CD4-positive, alpha-beta memory T cell (primary cell): ENCODE results near the gene GALNT7. TPM values are rescaled to one million over a fixed set of nuclear protein-coding genes. Genes with fewer than 3 reads are reported as not detected.

ENCODE experiments used
- CTCF ChIA-PET: fragments of 350-600 bp; sonication (Branson Sonifier 250); formaldehyde crosslinking; loops from one replicate; lab custom pipeline; 2021; ENCODE audit warnings: inconsistent platforms; ENCODE audit not compliant: partially characterized antibody; lab: Charles Lee
- POLR2A ChIA-PET: fragments of 350-600 bp; sonication (Branson Sonifier 250); formaldehyde crosslinking; loops from one replicate; lab custom pipeline; 2021; ENCODE audit not compliant: partially characterized antibody; lab: Charles Lee
- DNase-seq, 5 donors: peaks; one replicate each; pipeline versions ENCODE4 v3.0.0 to v3.0.0-alpha.2; 2020 to 2022; ENCODE audit warnings: mixed read lengths in 1 of 5
- H3K27ac ChIP-seq: one replicate; pipeline ENCODE4 v1.7.0; 2013; ENCODE audit warnings: low read depth, low read length
- H3K27me3 ChIP-seq: 2 replicates; pipeline ENCODE4 v1.7.0; 2013; ENCODE audit warnings: mild to moderate bottlenecking, low read length, moderate library complexity; ENCODE audit not compliant: insufficient read depth
- H3K36me3 ChIP-seq: 2 replicates; pipeline ENCODE4 v1.7.0; 2013; ENCODE audit warnings: mild to moderate bottlenecking, low read length, moderate library complexity; ENCODE audit not compliant: insufficient read depth
- H3K4me1 ChIP-seq: 2 replicates; pipeline ENCODE4 v1.7.0; 2013; ENCODE audit warnings: mild to moderate bottlenecking, low read length, moderate library complexity; ENCODE audit not compliant: insufficient read depth
- H3K4me3 ChIP-seq, 2 donors: one replicate each; pipeline ENCODE4 v1.7.0; 2013; ENCODE audit warnings: low read length in 2 of 2, mild to moderate bottlenecking in 1 of 2
- H3K9me3 ChIP-seq, 2 donors: one replicate each; pipeline ENCODE4 v1.7.0; 2013; ENCODE audit warnings: low read length in 2 of 2, control low read depth in 1 of 2; ENCODE audit not compliant: control insufficient read depth in 1 of 2
- H3K27ac Mint-ChIP-seq, 7 donors: one replicate each; pipeline ENCODE4 v1.8.0; 2020 to 2021; ENCODE audit warnings: mixed read lengths in 7 of 7, mild to moderate bottlenecking in 6 of 7, inconsistent platforms in 3 of 7, moderate library complexity in 3 of 7
- H3K27me3 Mint-ChIP-seq, 2 donors: one replicate each; pipeline ENCODE4 v1.8.0; 2020 to 2021; ENCODE audit warnings: mixed read lengths in 2 of 2
- H3K36me3 Mint-ChIP-seq, 2 donors: one replicate each; pipeline ENCODE4 v1.8.0; 2020 to 2021; ENCODE audit warnings: mixed read lengths in 2 of 2, inconsistent platforms in 1 of 2, mild to moderate bottlenecking in 1 of 2
- H3K4me1 Mint-ChIP-seq, 4 donors: one replicate each; pipeline ENCODE4 v1.8.0; 2020 to 2021; ENCODE audit warnings: mixed read lengths in 4 of 4, mild to moderate bottlenecking in 1 of 4
- H3K4me3 Mint-ChIP-seq, 8 donors: one replicate each; pipeline ENCODE4 v1.8.0; 2020 to 2021; ENCODE audit warnings: mixed read lengths in 8 of 8, mild to moderate bottlenecking in 7 of 8, moderate library complexity in 6 of 8, inconsistent platforms in 3 of 8
- H3K9me3 Mint-ChIP-seq, 8 donors: one replicate each; pipeline ENCODE4 v1.8.0; 2020 to 2021; ENCODE audit warnings: mixed read lengths in 8 of 8, mild to moderate bottlenecking in 5 of 8, inconsistent platforms in 3 of 8, moderate library complexity in 1 of 8
- intact Hi-C: fragments of 100-400 bp; cut with micrococcal nuclease; formaldehyde crosslinking; loops from one replicate; pipeline ENCODE4 v1.15.1; 2023
- polyA plus RNA-seq, 2 donors: library from polyadenylated mRNA; unstranded; fragments of 300-500 nt; fragmentation: Illumina TruSeq; gene quantifications; one replicate each; pipeline ENCODE4 v1.2.3, GENCODE V29; 2021
- total RNA-seq, 2 experiments: library from RNA; stranded (reverse); gene quantifications; one replicate each; pipeline ENCODE4 v1.2.3, GENCODE V29; 2021

Gene GALNT7
- total and polyA plus RNA-seq, 4 experiments from 2014 or later: 12.6 to 26.3 (median 22.3) TPM

DNA sequence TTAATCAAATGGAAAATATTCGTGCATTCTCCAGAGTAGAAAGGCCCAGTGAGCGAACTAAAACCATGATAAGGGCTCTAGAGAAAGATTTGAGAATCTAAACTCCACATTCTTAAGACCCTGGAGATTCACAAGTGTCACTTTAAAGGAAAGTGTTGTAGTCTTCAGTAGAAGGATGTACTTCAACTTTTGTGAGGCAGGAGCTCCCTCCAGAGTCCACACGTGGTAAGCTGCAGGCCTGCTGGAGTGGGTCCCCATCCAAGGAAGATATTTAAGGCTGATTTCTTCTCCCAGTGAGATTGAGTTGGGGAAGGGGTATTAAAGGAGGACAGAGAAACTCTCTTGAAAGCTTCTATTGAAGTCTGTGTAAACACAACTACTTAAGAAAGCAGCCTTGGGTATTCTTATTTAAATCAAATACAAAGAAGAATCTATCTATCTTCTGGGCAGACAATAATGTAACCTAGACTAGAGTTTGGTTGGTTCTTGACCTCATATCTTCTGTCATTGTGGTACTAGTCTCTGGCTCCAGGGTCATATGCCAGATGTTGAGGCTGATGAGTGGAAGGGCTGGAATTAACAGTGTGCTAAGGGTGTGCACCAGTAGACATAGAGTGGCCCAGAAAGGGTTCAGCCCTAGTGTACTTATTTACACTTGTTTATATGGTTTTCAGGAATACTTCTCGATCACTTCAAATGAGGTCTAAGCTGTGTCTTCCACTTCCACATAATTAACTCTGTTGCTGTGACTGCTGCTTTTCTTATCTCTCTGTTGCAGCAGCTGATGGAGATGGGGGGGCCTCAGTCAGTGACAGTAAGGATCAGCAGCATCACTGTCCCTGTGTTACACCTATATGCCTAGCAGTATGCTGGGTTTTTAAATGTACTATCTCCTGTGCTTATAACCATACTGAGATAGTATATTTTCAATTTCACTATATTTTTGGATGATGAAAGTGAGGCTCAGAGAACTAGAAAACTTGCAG is 89.4 kb downstream of the GALNT7 start:
- H3K27me3 Mint-ChIP-seq: no peaks in the 10 kb centered on the region
- H3K4me3 ChIP-seq: no peak overlapping the region
- H3K27ac Mint-ChIP-seq: no peak overlapping the region
- no peak overlapping the region for H3K27ac ChIP-seq
- H3K36me3 ChIP-seq: no peaks in the 10 kb centered on the region
- no peaks in the 10 kb centered on the region for H3K9me3 ChIP-seq
- intact Hi-C loops: loop anchor here (1.0 kb wide), 2 partner anchors 233 to 245 kb away; no protein-coding TSS in a partner anchor
- H3K4me3 Mint-ChIP-seq: no peak overlapping the region
- CTCF ChIA-PET: interaction anchor here (0.5 to 2.7 kb wide), 26 partner anchors 9 to 280 kb away, joined by 3 to 135 read pairs (median 5); no protein-coding TSS in a partner anchor
- peaks cover 0 to 5% of the 10 kb centered on the region in 2 donors for H3K36me3 Mint-ChIP-seq
- no peaks in the 10 kb centered on the region for H3K4me1 ChIP-seq
- peaks cover 4 to 9% (median 6%) of the 10 kb centered on the region in 4 donors for H3K4me1 Mint-ChIP-seq
- H3K27me3 ChIP-seq: no peaks in the 10 kb centered on the region
- peaks cover 0 to 1% (median 0%) of the 10 kb centered on the region in 8 donors for H3K9me3 Mint-ChIP-seq
- POLR2A ChIA-PET: interaction anchor here (1.2 kb wide), 1 partner anchor 245 kb away, joined by 6 read pairs; no protein-coding TSS in a partner anchor
- DNase-seq: peak; percentile 46 to 55 (median 51)

DNA sequence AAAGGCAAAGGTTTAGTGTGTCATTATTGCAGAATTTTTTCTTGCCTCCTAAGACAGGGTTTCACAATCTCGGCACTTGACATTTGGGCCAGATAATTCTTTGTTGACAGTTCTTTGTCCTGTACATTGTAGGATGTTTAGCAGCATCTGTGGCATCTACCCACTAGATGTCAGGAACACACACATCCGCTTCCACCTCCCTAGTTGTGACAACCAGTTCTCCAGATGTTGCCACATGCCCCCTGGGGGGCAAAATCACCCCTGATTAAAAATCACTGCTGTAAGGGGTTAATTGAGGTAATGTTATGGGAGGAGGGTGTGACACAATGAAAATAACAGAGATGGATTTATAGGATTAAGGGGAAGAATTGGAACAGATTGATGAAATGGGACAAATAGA is 90.3 kb downstream of the GALNT7 start:
- H3K27me3 Mint-ChIP-seq: no peaks in the 10 kb centered on the region
- H3K27ac Mint-ChIP-seq: peak overlapping the region in 1 of 7 donors; percentile 69
- ChIA-PET POLR2A (no interaction called here), CTCF (interaction anchor here (1.3 to 3.5 kb wide), 7 partner anchors 10 to 247 kb away, joined by 3 to 135 read pairs (median 6); no protein-coding TSS in a partner anchor)
- H3K4me3 ChIP-seq: no peak overlapping the region
- H3K4me1 Mint-ChIP-seq: peaks cover under 1 to 9% (median 4%) of the 10 kb centered on the region in 4 donors
- DNase-seq: no peak
- H3K36me3 Mint-ChIP-seq: no peaks in the 10 kb centered on the region
- H3K27ac ChIP-seq: no peak overlapping the region
- H3K27me3 ChIP-seq: no peaks in the 10 kb centered on the region
- H3K9me3 Mint-ChIP-seq: peaks cover 0 to 1% (median 0%) of the 10 kb centered on the region in 8 donors
- H3K36me3 ChIP-seq: no peaks in the 10 kb centered on the region
- peaks cover 7% of the 10 kb centered on the region for H3K4me1 ChIP-seq
- no peaks in the 10 kb centered on the region for H3K9me3 ChIP-seq
- H3K4me3 Mint-ChIP-seq: no peak overlapping the region
- intact Hi-C loops: no loop called here

DNA sequence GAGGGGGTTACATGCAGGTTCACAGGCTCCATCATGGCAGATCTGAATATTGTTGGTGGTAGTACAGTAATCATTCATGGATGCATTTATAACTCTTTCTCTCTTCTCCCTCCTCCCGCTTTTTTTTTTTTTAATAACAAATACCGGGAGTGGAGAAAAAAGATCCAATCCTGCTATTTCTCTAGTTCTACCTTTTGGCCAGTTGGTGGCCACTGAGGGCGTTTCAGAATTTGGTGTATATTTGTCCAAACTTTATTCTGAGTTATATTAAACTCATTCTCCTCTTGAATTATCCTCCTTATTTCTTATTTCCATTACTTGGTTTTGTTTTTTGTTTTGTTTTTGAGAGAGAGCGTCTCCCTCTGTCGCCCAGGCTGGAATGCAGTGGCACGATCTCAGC is 90.7 kb downstream of the GALNT7 start:
- Histone ChIP-seq H3K27me3 (no peaks in the 10 kb centered on the region), H3K9me3 (no peaks in the 10 kb centered on the region), H3K36me3 (no peaks in the 10 kb centered on the region), H3K4me1 (peaks cover 12% of the 10 kb centered on the region), H3K27ac (no peak overlapping the region), H3K4me3 (no peak overlapping the region)
- peak overlapping the region in 1 of 7 donors; percentile 69 for H3K27ac Mint-ChIP-seq
- DNase-seq: no peak
- no peaks in the 10 kb centered on the region for H3K36me3 Mint-ChIP-seq
- peaks cover 5 to 13% (median 8%) of the 10 kb centered on the region in 4 donors for H3K4me1 Mint-ChIP-seq
- H3K27me3 Mint-ChIP-seq: no peaks in the 10 kb centered on the region
- intact Hi-C loops: no loop called here
- POLR2A ChIA-PET: no interaction called here
- H3K4me3 Mint-ChIP-seq: no peak overlapping the region
- peaks cover 0 to 1% (median 0%) of the 10 kb centered on the region in 8 donors for H3K9me3 Mint-ChIP-seq
- CTCF ChIA-PET: interaction anchor here (1.1 to 3.5 kb wide), 2 partner anchors 235 to 246 kb away, joined by 4 to 38 read pairs; no protein-coding TSS in a partner anchor

DNA sequence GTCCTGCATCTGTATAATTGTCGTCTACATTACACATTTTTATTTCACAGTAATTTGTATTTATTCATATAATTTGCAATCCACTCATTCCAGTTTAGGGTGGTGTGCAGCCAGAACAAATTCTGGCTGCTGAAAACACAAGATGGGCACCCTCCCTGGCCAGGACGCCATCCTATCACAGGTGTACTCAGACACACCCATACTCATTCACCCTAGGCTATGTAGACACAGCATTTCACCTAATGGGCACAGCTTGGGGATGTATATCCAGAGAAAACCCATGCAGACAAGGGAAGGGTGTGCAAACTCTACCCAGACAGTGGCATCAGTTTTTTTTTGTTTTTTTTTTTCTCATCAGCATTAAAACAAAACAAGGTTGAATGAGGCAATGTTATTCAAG is 92.4 kb downstream of the GALNT7 start:
- no peak overlapping the region for H3K4me3 Mint-ChIP-seq
- POLR2A ChIA-PET: no interaction called here
- H3K9me3 Mint-ChIP-seq: peaks cover 0 to 1% (median 0%) of the 10 kb centered on the region in 8 donors
- intact Hi-C loops: no loop called here
- H3K27me3 Mint-ChIP-seq: no peaks in the 10 kb centered on the region
- Histone ChIP-seq H3K4me1 (peaks cover 21% of the 10 kb centered on the region), H3K27me3 (no peaks in the 10 kb centered on the region), H3K27ac (no peak overlapping the region), H3K9me3 (no peaks in the 10 kb centered on the region), H3K36me3 (no peaks in the 10 kb centered on the region), H3K4me3 (no peak overlapping the region)
- no peak for DNase-seq
- CTCF ChIA-PET: interaction anchor here (0.9 to 3.5 kb wide), 5 partner anchors 27 to 250 kb away, joined by 3 to 38 read pairs (median 4); no protein-coding TSS in a partner anchor
- no peaks in the 10 kb centered on the region for H3K36me3 Mint-ChIP-seq
- peaks cover 16 to 24% (median 19%) of the 10 kb centered on the region in 4 donors for H3K4me1 Mint-ChIP-seq
- H3K27ac Mint-ChIP-seq: no peak overlapping the region

DNA sequence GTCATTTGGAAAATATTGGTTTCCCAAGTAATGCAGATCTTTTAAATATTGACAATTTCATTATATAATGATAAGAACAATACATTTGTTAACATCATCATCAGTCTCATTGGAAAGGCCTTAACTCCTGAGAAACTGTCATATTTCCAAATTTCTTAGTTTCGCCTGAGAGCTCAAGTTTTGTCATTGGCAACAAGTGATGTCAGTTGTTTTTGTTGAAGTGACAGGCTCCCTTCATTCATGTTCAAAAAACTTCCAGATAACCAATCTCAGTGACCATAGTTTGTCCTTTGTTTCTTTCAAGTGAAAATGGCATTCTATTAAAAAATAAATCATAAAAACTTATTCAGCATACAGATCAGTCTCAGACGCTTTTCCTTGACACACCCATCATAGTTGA is 93.8 kb downstream of the GALNT7 start:
- peaks cover 21% of the 10 kb centered on the region for H3K4me1 ChIP-seq
- no peaks in the 10 kb centered on the region for H3K36me3 ChIP-seq
- intact Hi-C loops: no loop called here
- no peak for DNase-seq
- no peaks in the 10 kb centered on the region for H3K27me3 Mint-ChIP-seq
- POLR2A ChIA-PET: no interaction called here
- peaks cover 16 to 27% (median 18%) of the 10 kb centered on the region in 4 donors for H3K4me1 Mint-ChIP-seq
- H3K4me3 Mint-ChIP-seq: no peak overlapping the region
- peaks cover 0 to 1% (median 0%) of the 10 kb centered on the region in 8 donors for H3K9me3 Mint-ChIP-seq
- H3K27me3 ChIP-seq: no peaks in the 10 kb centered on the region
- H3K27ac ChIP-seq: no peak overlapping the region
- no peaks in the 10 kb centered on the region for H3K9me3 ChIP-seq
- no peak overlapping the region for H3K4me3 ChIP-seq
- no peaks in the 10 kb centered on the region for H3K36me3 Mint-ChIP-seq
- no peak overlapping the region for H3K27ac Mint-ChIP-seq
- CTCF ChIA-PET: interaction anchor here (0.9 to 3.5 kb wide), 4 partner anchors 39 to 249 kb away, joined by 3 to 38 read pairs (median 4); no protein-coding TSS in a partner anchor

DNA sequence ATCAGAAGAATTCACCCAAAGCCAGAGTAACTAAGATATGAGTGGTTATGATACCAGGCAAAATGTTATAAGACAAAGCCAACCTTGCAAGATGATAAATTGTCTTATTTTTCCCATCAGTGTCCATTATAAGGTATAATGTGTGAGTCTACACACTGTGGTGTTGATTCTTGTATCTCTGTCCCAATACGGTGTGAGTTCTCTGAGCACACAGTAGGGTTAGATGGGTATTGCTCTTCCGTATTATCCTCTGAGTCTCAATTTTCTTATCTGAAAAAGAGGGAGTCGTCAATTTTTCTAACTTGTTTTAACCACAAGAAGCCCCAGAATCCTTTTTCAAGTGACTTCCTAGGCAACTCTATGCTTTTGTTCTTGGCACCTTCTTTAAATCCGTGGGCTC is 95.6 kb downstream of the GALNT7 start:
- no peak overlapping the region for H3K4me3 ChIP-seq
- H3K27ac ChIP-seq: no peak overlapping the region
- no peaks in the 10 kb centered on the region for H3K36me3 ChIP-seq
- ChIA-PET CTCF (interaction anchor here (1.2 to 2.5 kb wide), 7 partner anchors 12 to 251 kb away, joined by 3 to 14 read pairs (median 4); no protein-coding TSS in a partner anchor), POLR2A (interaction anchor here (1.2 kb wide), 1 partner anchor 96 kb away, joined by 4 read pairs; the partner anchor contains the start of gene GALNT7)
- Mint-ChIP-seq H3K36me3 (no peaks in the 10 kb centered on the region), H3K4me3 (peak overlapping the region in 7 of 8 donors; percentile 12 to 72 (median 38)), H3K27ac (peak overlapping the region; percentile 1 to 80 (median 50)), H3K9me3 (no peaks in the 10 kb centered on the region), H3K27me3 (no peaks in the 10 kb centered on the region), H3K4me1 (peaks cover 17 to 28% (median 19%) of the 10 kb centered on the region in 4 donors)
- H3K27me3 ChIP-seq: no peaks in the 10 kb centered on the region
- peaks cover 27% of the 10 kb centered on the region for H3K4me1 ChIP-seq
- no peaks in the 10 kb centered on the region for H3K9me3 ChIP-seq
- no peak for DNase-seq
- intact Hi-C loops: loop anchor here (2.0 kb wide), 1 partner anchor 239 kb away; no protein-coding TSS in a partner anchor
